GM12872 (cell line): ENCODE data around the gene NT5C2.

Experiments used
- CTCF ChIP-seq: IDR thresholded peaks from 3 replicates; pipeline ENCODE4 v1.5.1; 2011; ENCODE audit warnings: low read depth, mild to moderate bottlenecking, low read length, moderate library complexity; ENCODE audit not compliant: insufficient read depth

The NT5C2 gene

GRCh38 chr10:103060575-103060974, 132.5 kb downstream of the NT5C2 start:
- no peak for TF ChIP-seq CTCF

GRCh38 chr10:103058034-103058433, 135.0 kb downstream of the NT5C2 start:
- TF ChIP-seq CTCF = no peak

GRCh38 chr10:103055105-103055504, 138.0 kb downstream of the NT5C2 start:
- TF ChIP-seq CTCF = no peak

GRCh38 chr10:103054621-103055020, 138.5 kb downstream of the NT5C2 start:
- TF ChIP-seq CTCF = no peak

GRCh38 chr10:103053659-103054581, 139.2 kb downstream of the NT5C2 start:
- TF ChIP-seq CTCF = peak; percentile 75

GRCh38 chr10:103049237-103049636, 143.8 kb downstream of the NT5C2 start:
- TF ChIP-seq CTCF = no peak

GRCh38 chr10:103047381-103047780, 145.7 kb downstream of the NT5C2 start:
- TF ChIP-seq CTCF = no peak
